A673 (cell line): ENCODE measurements around the gene SLC66A3. TPM values are rescaled to one million over a fixed set of nuclear protein-coding genes. Genes with fewer than 3 reads are reported as not detected.

Experiments used
- BruUV-seq: library from RNA; stranded (reverse); fragments of 400-500 nt; replicated peaks from 2 replicates; lab custom pipeline; 2021; lab: Mats Ljungman, UMichigan
- CTCF ChIA-PET: fragments of 300-600 bp; sonication (Branson Sonifier 250); formaldehyde crosslinking; loops from one replicate; lab custom pipeline; 2022; ENCODE audit warnings: antibody characterized with exemption; lab: Charles Lee
- POLR2A ChIA-PET: fragments of 300-600 bp; sonication (Branson Sonifier 250); formaldehyde crosslinking; loops from one replicate; lab custom pipeline; 2022; ENCODE audit warnings: antibody characterized with exemption; ENCODE audit not compliant: low non-redundant PET; lab: Charles Lee
- DNase-seq: peaks from one replicate; pipeline ENCODE4 v3.0.0-alpha.2; 2015; ENCODE audit warnings: low spot score
- H3K27ac ChIP-seq: fragments of 200-600 bp; sonication (generic); 2 replicates; pipeline ENCODE4 v1.5.1; 2016; ENCODE audit warnings: mixed run types, low read depth, mild to moderate bottlenecking, mixed read lengths, antibody characterized with exemption, low read length; ENCODE audit not compliant: poor library complexity, severe bottlenecking
- H3K27me3 ChIP-seq: fragments of 200-600 bp; sonication (generic); replicated peaks from 2 replicates; pipeline ENCODE4 v1.6.1; 2017; ENCODE audit warnings: mixed run types, low read depth, mild to moderate bottlenecking, mixed read lengths, antibody characterized with exemption, low read length; ENCODE audit not compliant: insufficient read depth, poor library complexity
- H3K36me3 ChIP-seq: fragments of 200-600 bp; sonication (generic); 2 replicates; pipeline ENCODE4 v1.6.1; 2016; ENCODE audit warnings: mixed run types, mild to moderate bottlenecking, mixed read lengths, antibody characterized with exemption, low read length; ENCODE audit not compliant: insufficient read depth, poor library complexity, severe bottlenecking
- H3K4me1 ChIP-seq: fragments of 200-600 bp; sonication (generic); 2 replicates; pipeline ENCODE4 v1.6.1; 2017; ENCODE audit warnings: mixed run types, mild to moderate bottlenecking, mixed read lengths, antibody characterized with exemption, low read length; ENCODE audit not compliant: insufficient read depth, poor library complexity, severe bottlenecking
- H3K4me3 ChIP-seq: fragments of 200-600 bp; sonication (generic); 2 replicates; pipeline ENCODE4 v1.5.1; 2016; ENCODE audit warnings: low read depth, mixed run types, mild to moderate bottlenecking, mixed read lengths, low read length; ENCODE audit not compliant: poor library complexity, severe bottlenecking
- H3K9me3 ChIP-seq: fragments of 200-600 bp; sonication (generic); 2 replicates; pipeline ENCODE4 v1.6.1; 2016; ENCODE audit warnings: mixed run types, low read depth, mild to moderate bottlenecking, mixed read lengths, antibody characterized with exemption, low read length; ENCODE audit not compliant: poor library complexity, severe bottlenecking
- EZH2 ChIP-seq: fragments of 200-600 bp; sonication (generic); IDR thresholded peaks from 2 replicates; pipeline ENCODE4 v1.6.1; 2017; ENCODE audit warnings: borderline replicate concordance, low read depth, mild to moderate bottlenecking, mixed read lengths, antibody characterized with exemption, low read length; ENCODE audit not compliant: poor library complexity, severe bottlenecking
- intact Hi-C: fragments of 100-400 bp; cut with micrococcal nuclease; formaldehyde crosslinking; loops from one replicate; pipeline ENCODE4 v1.10.0; 2022; ENCODE audit not compliant: unreplicated experiment
- total RNA-seq: library from RNA; stranded (reverse); gene quantifications from 2 replicates; pipeline ENCODE4 v1.2.3, GENCODE V29; 2021
- TF ChIP-seq, protein P1 (sequence below): fragments of 300-800, 200-600 bp; sonication (generic); conservative IDR thresholded peaks from 2 replicates; pipeline ENCODE4 v1.5.1; 2017; ENCODE audit warnings: low read depth, mild to moderate bottlenecking, antibody characterized with exemption, low read length, moderate library complexity, mixed read lengths

Gene SLC66A3
- total RNA-seq, 1 experiment from 2014 or later, result 2.7 TPM

DNA sequence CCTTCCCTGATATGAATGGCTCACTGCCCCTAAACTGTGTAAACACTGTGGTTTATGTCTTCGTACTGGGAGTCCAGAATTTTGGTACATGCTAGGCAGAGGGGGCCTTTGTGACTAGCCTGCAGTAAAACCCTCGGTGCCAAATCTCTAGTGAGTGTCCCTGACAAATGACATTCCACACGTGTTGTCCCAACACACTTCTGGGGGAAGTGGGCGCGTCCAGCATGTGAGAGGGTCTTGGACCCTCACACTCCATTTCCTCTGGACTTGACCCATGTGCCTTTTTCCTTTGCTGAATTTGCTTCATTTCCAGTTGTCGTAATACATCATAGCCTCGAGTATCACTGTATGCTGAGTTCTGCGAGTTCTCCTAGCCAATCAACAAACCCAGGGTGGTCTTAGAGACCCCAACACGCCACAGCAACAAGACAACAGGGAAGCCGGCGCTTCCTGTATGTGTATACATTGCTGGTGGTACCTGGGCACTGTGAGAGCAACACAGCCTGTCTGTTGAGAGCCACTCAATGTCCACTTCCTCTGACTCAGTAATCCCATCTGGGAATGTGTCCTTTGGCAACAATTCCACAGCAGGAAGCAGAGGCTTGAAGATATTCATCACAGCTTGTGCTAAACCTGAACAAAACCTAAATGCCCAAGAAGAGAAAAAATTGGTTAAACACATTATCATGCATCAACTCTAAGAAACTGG is 26.9 kb upstream of the SLC66A3 start:
- BruUV-seq, result no TSS peak
- DNase-seq, result peak; percentile 29
- TF ChIP-seq EZH2, result no peak
- TF ChIP-seq, protein P1, sequence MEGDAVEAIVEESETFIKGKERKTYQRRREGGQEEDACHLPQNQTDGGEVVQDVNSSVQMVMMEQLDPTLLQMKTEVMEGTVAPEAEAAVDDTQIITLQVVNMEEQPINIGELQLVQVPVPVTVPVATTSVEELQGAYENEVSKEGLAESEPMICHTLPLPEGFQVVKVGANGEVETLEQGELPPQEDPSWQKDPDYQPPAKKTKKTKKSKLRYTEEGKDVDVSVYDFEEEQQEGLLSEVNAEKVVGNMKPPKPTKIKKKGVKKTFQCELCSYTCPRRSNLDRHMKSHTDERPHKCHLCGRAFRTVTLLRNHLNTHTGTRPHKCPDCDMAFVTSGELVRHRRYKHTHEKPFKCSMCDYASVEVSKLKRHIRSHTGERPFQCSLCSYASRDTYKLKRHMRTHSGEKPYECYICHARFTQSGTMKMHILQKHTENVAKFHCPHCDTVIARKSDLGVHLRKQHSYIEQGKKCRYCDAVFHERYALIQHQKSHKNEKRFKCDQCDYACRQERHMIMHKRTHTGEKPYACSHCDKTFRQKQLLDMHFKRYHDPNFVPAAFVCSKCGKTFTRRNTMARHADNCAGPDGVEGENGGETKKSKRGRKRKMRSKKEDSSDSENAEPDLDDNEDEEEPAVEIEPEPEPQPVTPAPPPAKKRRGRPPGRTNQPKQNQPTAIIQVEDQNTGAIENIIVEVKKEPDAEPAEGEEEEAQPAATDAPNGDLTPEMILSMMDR, result no peak
- ChIA-PET CTCF (interaction anchor here (0.6 to 2.0 kb wide), 3 partner anchors 47 to 293 kb away, joined by 3 to 10 read pairs (median 4); no protein-coding TSS in a partner anchor), POLR2A (no interaction called here)
- Histone ChIP-seq H3K36me3 (no peaks in the 10 kb centered on the region), H3K9me3 (no peaks in the 10 kb centered on the region), H3K4me3 (no peak overlapping the region), H3K4me1 (peaks cover 14% of the 10 kb centered on the region), H3K27me3 (no peaks in the 10 kb centered on the region), H3K27ac (no peak overlapping the region)
- intact Hi-C loops, result loop anchor here (10.0 kb wide), 1 partner anchor 214 kb away; the partner anchor contains the start of gene KCNF1

DNA sequence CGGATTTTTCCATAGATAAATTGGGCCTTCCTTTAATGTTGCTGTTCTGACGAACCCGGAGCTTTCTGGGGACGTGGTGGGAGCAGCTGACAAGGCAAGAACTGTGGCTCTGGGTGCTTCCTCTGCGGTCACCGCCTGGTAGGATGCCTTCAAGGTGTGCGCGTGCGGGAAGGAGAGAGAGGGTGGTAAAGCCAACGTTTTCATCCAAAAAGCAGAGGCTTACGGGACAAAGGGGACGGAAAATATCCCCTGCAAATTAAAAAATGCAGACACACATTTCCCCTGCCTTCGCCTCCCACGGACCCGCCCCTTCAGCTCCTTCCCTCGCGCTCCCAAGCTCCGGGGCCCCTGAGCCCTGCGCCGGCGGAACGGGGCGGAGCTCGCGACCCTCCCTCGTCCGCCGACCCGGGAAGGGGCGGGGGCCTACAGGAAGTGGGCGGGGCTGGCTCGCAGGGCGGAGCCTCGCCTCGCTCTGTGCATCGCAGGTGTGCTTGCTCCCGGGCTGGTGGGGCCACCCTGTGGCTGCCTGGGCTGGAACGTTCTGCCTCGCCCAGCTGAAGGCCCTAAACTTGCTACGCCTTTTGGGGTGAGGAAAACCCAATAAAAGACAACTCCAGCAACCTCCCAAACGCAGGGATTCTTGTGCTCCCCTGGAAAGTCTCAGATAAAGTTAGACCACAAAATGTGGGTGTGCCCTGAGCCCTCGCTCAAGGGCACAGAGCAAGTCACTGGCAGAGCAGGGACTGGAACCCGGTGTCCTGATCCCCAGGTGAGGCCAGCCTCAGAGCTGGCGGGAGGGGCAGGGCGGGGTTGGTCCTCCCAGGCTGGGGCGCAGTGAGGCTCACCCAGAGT is 25.4 kb upstream of the SLC66A3 start:
- no TSS peak for BruUV-seq
- intact Hi-C loops, result loop anchor here (5.0 to 10.0 kb wide), 2 partner anchors 215 to 557 kb away; partner anchors contain the start of gene KCNF1
- no peaks in the 10 kb centered on the region for H3K27me3 ChIP-seq
- ChIA-PET POLR2A (no interaction called here), CTCF (interaction anchor here (0.6 to 2.0 kb wide), 5 partner anchors 13 to 297 kb away, joined by 3 to 11 read pairs (median 4); no protein-coding TSS in a partner anchor)
- H3K4me1 ChIP-seq, result peaks cover 14% of the 10 kb centered on the region
- peak overlapping the region; percentile 34 for H3K4me3 ChIP-seq
- no peaks in the 10 kb centered on the region for H3K9me3 ChIP-seq
- TF ChIP-seq, protein P1, result peak; percentile 55
- TF ChIP-seq EZH2, result no peak
- DNase-seq, result peak; percentile 71
- no peaks in the 10 kb centered on the region for H3K36me3 ChIP-seq
- no peak overlapping the region for H3K27ac ChIP-seq

DNA sequence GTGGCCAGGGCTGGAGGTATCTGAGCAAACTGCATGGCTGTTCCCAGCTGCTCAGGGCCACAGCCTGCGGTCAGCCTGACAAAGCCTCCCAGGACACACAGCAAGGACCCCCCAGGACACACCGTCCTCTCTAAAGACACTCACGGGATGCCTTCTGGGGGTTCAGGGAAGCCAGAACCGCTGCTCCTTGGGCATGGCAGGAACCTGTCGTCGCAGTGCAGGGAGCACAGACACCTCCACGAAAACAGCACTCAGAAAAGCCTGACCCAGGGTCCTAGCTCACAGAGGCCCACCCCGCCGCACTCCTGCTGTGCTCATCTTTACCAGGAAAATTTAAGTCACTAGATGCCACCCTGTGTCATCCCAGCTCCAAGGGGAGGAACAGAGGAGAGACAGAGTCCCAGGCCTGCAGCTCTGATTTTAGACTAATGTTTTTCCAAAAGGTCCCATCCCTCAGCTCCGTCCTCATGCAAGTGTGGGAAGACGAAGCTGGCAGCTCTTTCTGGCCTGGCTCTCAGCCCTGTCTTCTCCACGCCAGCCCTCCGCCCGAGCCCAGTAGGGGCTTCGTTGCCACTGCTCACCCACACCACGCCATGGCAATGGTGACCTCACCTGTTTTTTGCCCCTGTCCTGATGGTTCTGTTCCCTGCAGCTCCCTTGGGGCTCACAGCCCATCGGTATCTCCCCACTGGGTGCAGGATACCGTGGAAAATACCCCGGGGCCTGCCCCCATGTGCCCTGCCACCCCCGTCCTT is 23.9 kb upstream of the SLC66A3 start:
- no peak for DNase-seq
- Histone ChIP-seq H3K27ac (no peak overlapping the region), H3K4me3 (no peak overlapping the region), H3K36me3 (no peaks in the 10 kb centered on the region), H3K4me1 (peaks cover 14% of the 10 kb centered on the region), H3K9me3 (no peaks in the 10 kb centered on the region), H3K27me3 (no peaks in the 10 kb centered on the region)
- ChIA-PET CTCF (interaction anchor here (0.6 to 3.3 kb wide), 5 partner anchors 24 to 451 kb away, joined by 3 to 33 read pairs (median 23); partner anchors contain the start of gene SLC66A3), POLR2A (no interaction called here)
- intact Hi-C loops, result loop anchor here (5.0 kb wide), 1 partner anchor 556 kb away; no protein-coding TSS in a partner anchor
- BruUV-seq, result no TSS peak
- TF ChIP-seq, protein P1, result no peak
- no peak for TF ChIP-seq EZH2
